ENCODE data around the gene IBA57. TPM values are rescaled to one million over a fixed set of nuclear protein-coding genes. Genes with fewer than 3 reads are reported as not detected.

IBA57 gene
- total RNA-seq, 4 donors from 2014 or later: 4.9 to 15.7 (median 12.3) TPM

DNA sequence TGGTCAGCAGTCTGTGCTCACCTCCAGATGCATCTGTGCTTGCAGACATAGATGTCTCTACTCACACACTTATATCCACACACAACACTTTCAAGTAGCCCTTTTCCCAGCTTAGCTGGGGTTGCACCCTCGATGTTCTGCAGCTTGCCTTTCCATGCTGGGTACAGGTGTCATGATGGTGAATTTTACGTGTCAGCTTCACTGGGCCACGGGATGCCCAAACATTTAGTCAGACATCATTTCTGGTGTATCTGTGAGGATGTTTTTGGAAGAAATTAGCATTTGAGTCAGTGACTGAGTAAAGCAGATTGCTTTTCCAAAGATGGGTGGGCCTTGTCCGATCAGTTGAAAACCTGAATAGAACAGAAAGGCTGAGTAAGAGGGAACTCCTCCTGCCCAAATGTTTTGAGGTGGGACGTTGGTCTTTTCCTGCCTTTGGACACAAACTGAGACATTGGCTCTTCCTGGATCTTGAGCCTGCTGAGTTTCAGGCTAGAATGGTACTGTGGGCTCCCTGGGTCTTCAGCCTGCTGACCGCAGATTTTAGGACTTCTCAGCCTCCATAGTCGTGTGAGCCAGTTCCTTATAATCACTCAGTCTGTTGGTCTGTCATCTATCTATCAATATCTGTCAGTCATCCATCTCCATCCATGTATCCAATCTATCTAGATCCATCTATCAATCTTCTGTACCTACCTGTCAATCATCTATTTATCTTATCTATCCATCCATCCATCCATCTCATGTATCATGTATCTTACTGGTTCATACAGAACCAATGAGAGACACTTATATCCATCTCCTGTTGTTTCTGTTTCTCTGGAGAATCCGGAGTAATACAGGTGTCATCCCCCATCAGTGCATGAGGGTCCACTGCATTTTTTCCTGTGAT, 29.6 kb downstream of the IBA57 start:
- H3K4me3 ChIP-seq: no peak overlapping the region
- H3K27me3 ChIP-seq: no peaks in the 10 kb centered on the region
- H3K9me3 ChIP-seq: peaks cover 0 to 5% (median 4%) of the 10 kb centered on the region in 3 donors
- H3K36me3 ChIP-seq: no peaks in the 10 kb centered on the region
- in situ Hi-C loops (cut with MboI; ENCODE audit: low sequenced_read_pairs in 4 of 4): no loop called here
- peaks cover 36 to 40% of the 10 kb centered on the region in 2 donors for H3K4me1 ChIP-seq
- DNase-seq (no peak), ATAC-seq (no peak)
- H3K27ac ChIP-seq: peak overlapping the region; percentile 44 to 94 (median 92)
- intact Hi-C loops (cut with DNase I; ENCODE audit: low total_unique reads): no loop called here
- TF ChIP-seq POLR2A (IDR thresholded peaks at IDR 0.05): no peak
- TF ChIP-seq, protein P1, sequence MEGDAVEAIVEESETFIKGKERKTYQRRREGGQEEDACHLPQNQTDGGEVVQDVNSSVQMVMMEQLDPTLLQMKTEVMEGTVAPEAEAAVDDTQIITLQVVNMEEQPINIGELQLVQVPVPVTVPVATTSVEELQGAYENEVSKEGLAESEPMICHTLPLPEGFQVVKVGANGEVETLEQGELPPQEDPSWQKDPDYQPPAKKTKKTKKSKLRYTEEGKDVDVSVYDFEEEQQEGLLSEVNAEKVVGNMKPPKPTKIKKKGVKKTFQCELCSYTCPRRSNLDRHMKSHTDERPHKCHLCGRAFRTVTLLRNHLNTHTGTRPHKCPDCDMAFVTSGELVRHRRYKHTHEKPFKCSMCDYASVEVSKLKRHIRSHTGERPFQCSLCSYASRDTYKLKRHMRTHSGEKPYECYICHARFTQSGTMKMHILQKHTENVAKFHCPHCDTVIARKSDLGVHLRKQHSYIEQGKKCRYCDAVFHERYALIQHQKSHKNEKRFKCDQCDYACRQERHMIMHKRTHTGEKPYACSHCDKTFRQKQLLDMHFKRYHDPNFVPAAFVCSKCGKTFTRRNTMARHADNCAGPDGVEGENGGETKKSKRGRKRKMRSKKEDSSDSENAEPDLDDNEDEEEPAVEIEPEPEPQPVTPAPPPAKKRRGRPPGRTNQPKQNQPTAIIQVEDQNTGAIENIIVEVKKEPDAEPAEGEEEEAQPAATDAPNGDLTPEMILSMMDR (IDR thresholded peaks at IDR 0.05 in 4 of 5, conservative IDR thresholded peaks at IDR 0.05 in 1 of 5): no peak

DNA sequence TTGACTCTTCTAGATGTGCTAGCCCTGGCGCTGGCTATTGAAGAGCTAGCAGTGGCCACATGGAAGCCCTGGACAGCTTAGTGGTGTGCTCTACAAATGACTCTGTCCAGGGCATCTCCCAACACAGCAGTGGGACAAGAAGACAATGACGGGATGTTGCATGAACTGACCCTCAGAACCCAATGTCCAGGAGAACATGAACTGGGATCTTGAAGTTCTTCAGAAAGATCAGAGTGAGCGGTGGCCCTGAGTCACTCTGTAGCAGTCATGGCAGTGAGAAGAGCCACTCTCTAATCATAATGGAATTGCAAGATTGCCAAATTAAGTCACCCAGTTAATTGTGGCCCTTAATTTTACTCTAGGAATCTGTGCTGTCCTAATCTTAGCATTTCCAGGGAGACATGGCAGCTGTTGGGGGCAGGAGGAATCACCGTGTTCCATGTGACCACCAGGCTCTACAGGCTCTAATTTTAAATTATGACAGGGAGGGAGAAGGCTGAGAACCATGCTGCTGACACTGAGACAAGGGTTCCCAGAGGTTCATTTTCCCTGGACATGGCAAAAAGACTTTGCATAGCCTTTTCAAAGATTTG, 32.0 kb downstream of the IBA57 start:
- Histone ChIP-seq H3K36me3 (no peaks in the 10 kb centered on the region), H3K27me3 (no peaks in the 10 kb centered on the region), H3K27ac (peak overlapping the region; percentile 87 to 94 (median 92)), H3K9me3 (peaks cover 0 to 5% (median 4%) of the 10 kb centered on the region in 3 donors), H3K4me1 (peaks cover 22 to 24% of the 10 kb centered on the region in 2 donors), H3K4me3 (no peak overlapping the region)
- in situ Hi-C loops (cut with MboI; ENCODE audit: low sequenced_read_pairs in 4 of 4): no loop called here
- DNase-seq (peak; percentile 69 to 78), ATAC-seq (peak; percentile 93 to 96)
- TF ChIP-seq POLR2A (IDR thresholded peaks at IDR 0.05): peak; percentile 46 to 48
- TF ChIP-seq, protein P1 (IDR thresholded peaks at IDR 0.05 in 4 of 5, conservative IDR thresholded peaks at IDR 0.05 in 1 of 5): no peak
- intact Hi-C loops (cut with DNase I; ENCODE audit: low total_unique reads): no loop called here

DNA sequence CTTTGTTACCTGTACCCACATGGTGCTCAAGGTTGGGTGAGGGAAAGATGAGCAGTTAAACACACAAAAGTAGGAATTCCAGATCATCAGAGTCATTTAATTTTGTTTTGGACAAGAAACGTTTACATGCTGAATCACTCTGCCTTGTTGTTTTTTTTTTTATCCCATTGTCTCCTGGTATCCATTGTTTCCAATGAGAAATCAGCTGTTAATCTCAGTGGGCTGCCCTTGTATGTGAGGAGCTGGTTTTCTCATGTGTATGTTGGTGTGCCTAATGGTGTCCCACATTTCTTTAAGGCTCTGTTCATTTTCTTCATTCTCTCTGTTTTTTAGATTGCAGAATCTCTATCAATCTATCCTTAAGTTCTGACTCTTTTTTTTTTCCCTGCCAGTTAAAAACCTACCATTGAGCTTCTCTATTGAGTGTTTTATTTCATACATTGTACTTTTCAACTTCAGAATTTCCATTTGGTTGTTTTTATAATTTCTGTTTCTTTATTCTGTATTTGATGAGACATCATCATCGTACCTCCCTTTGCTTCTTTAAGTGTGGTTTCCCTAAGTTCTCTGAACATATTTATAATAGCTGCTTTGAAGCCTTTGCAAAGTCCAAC, 33.5 kb downstream of the IBA57 start:
- Histone ChIP-seq H3K4me1 (peaks cover 15 to 18% of the 10 kb centered on the region in 2 donors), H3K27me3 (no peaks in the 10 kb centered on the region), H3K9me3 (peaks cover 0 to 5% (median 4%) of the 10 kb centered on the region in 3 donors), H3K27ac (peak overlapping the region; percentile 87 to 94 (median 92)), H3K4me3 (no peak overlapping the region), H3K36me3 (no peaks in the 10 kb centered on the region)
- ATAC-seq (no peak), DNase-seq (no peak)
- intact Hi-C loops (cut with DNase I; ENCODE audit: low total_unique reads) (no loop called here), in situ Hi-C loops (cut with MboI; ENCODE audit: low sequenced_read_pairs in 4 of 4) (no loop called here)
- TF ChIP-seq, protein P1 (IDR thresholded peaks at IDR 0.05 in 4 of 5, conservative IDR thresholded peaks at IDR 0.05 in 1 of 5): no peak
- no peak for TF ChIP-seq POLR2A (IDR thresholded peaks at IDR 0.05)

DNA sequence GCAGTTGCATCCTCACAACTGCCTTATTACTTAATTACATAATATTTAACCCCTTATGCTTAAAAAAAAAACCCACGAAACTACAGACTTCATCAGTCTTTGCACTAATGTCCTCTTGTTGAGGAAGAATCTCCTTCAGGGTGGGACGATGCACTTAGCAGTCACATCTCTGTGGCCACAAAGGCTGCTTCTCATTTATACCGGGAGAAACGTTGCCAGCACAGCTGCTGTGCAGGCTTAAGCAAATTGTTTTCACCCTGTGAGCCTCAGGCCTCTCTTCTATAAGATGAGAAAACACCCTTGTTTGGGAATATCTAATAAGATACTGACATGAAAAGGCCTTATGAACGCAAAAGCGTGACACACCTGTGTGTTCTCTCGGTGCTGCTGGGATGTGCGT, 39.4 kb downstream of the IBA57 start:
- ATAC-seq: no peak
- peaks cover 24 to 26% of the 10 kb centered on the region in 2 donors for H3K4me1 ChIP-seq
- H3K9me3 ChIP-seq: no peaks in the 10 kb centered on the region
- H3K27me3 ChIP-seq: no peaks in the 10 kb centered on the region
- peak overlapping the region; percentile 97 to 100 (median 100) for H3K27ac ChIP-seq
- in situ Hi-C loops (cut with MboI; ENCODE audit: low sequenced_read_pairs in 4 of 4) (no loop called here), intact Hi-C loops (cut with DNase I; ENCODE audit: low total_unique reads) (loop anchor here (10.0 kb wide), 1 partner anchor 1260 kb away; the partner anchor contains the start of gene COQ8A)
- H3K36me3 ChIP-seq: no peaks in the 10 kb centered on the region
- no peak overlapping the region for H3K4me3 ChIP-seq
- no peak for DNase-seq
- TF ChIP-seq POLR2A (IDR thresholded peaks at IDR 0.05): no peak
- TF ChIP-seq, protein P1 (IDR thresholded peaks at IDR 0.05 in 4 of 5, conservative IDR thresholded peaks at IDR 0.05 in 1 of 5): no peak
